T-helper 1 cell treated with Interleukin-12 subunit alpha and Interleukin-12 subunit beta and Interleukin-4 antibody, amounts not matched to agents 30 μg/mL and 1 μg/mL, for 36 hours (primary cell): ENCODE results near the gene GORASP1.

ENCODE experiments used
- H3K27ac Mint-ChIP-seq: one replicate; pipeline ENCODE4 v1.8.0; 2021; ENCODE audit warnings: mild to moderate bottlenecking, mixed read lengths
- H3K27me3 Mint-ChIP-seq: one replicate; pipeline ENCODE4 v1.8.0; 2021; ENCODE audit warnings: low read depth, mixed read lengths
- H3K36me3 Mint-ChIP-seq: one replicate; pipeline ENCODE4 v1.8.0; 2021; ENCODE audit warnings: low read depth, mixed read lengths
- H3K4me1 Mint-ChIP-seq: one replicate; pipeline ENCODE4 v1.8.0; 2021; ENCODE audit warnings: low read depth, mixed read lengths
- H3K4me3 Mint-ChIP-seq: one replicate; pipeline ENCODE4 v1.8.0; 2021; ENCODE audit warnings: mild to moderate bottlenecking, moderate library complexity, mixed read lengths
- H3K9me3 Mint-ChIP-seq: one replicate; pipeline ENCODE4 v1.8.0; 2021; ENCODE audit warnings: mixed read lengths

GORASP1 gene

GRCh38 chr3:39121621-39122020 is 14.2 kb upstream of the GORASP1 start:
- H3K36me3 Mint-ChIP-seq = peaks cover 9% of the 10 kb centered on the region
- H3K4me1 Mint-ChIP-seq = peaks cover 3% of the 10 kb centered on the region
- H3K9me3 Mint-ChIP-seq = no peaks in the 10 kb centered on the region
- H3K27ac Mint-ChIP-seq = no peak overlapping the region
- H3K4me3 Mint-ChIP-seq = no peak overlapping the region
- H3K27me3 Mint-ChIP-seq = peaks cover 19% of the 10 kb centered on the region

- Mint-ChIP-seq H3K36me3 (peaks cover 9% of the 10 kb centered on the region), H3K27me3 (peaks cover 16% of the 10 kb centered on the region), H3K4me3 (no peak overlapping the region), H3K4me1 (no peaks in the 10 kb centered on the region), H3K9me3 (no peaks in the 10 kb centered on the region), H3K27ac (no peak overlapping the region)
These were observed 11.7 kb upstream of the GORASP1 start for GRCh38 chr3:39118931-39119660.

GRCh38 chr3:39118079-39118478 is 10.7 kb upstream of the GORASP1 start:
- Mint-ChIP-seq H3K36me3 (peaks cover 9% of the 10 kb centered on the region), H3K27ac (no peak overlapping the region), H3K4me1 (no peaks in the 10 kb centered on the region), H3K9me3 (no peaks in the 10 kb centered on the region), H3K4me3 (no peak overlapping the region), H3K27me3 (peaks cover 8% of the 10 kb centered on the region)

GRCh38 chr3:39115870-39116269 is 8.4 kb upstream of the GORASP1 start:
- Mint-ChIP-seq H3K4me3 (no peak overlapping the region), H3K36me3 (peaks cover 10% of the 10 kb centered on the region), H3K27me3 (no peaks in the 10 kb centered on the region), H3K9me3 (no peaks in the 10 kb centered on the region), H3K4me1 (no peaks in the 10 kb centered on the region), H3K27ac (no peak overlapping the region)

GRCh38 chr3:39114456-39114855 is 7.0 kb upstream of the GORASP1 start:
- no peak overlapping the region for H3K27ac Mint-ChIP-seq
- peaks cover 10% of the 10 kb centered on the region for H3K36me3 Mint-ChIP-seq
- peaks cover under 1% of the 10 kb centered on the region for H3K4me1 Mint-ChIP-seq

GRCh38 chr3:39113291-39113690 is 5.9 kb upstream of the GORASP1 start:
- Mint-ChIP-seq H3K4me1 (peaks cover 12% of the 10 kb centered on the region), H3K36me3 (peaks cover 12% of the 10 kb centered on the region), H3K4me3 (no peak overlapping the region), H3K27me3 (peaks cover 4% of the 10 kb centered on the region), H3K9me3 (no peaks in the 10 kb centered on the region), H3K27ac (no peak overlapping the region)

More at GRCh38 chr3:39114456-39114855, 7.0 kb upstream of the GORASP1 start:
- no peaks in the 10 kb centered on the region for H3K9me3 Mint-ChIP-seq
- H3K27me3 Mint-ChIP-seq = no peaks in the 10 kb centered on the region
- no peak overlapping the region for H3K4me3 Mint-ChIP-seq

- H3K4me1 Mint-ChIP-seq = peaks cover 18% of the 10 kb centered on the region
- H3K9me3 Mint-ChIP-seq = no peaks in the 10 kb centered on the region
- no peak overlapping the region for H3K4me3 Mint-ChIP-seq
- no peak overlapping the region for H3K27ac Mint-ChIP-seq
- peaks cover 9% of the 10 kb centered on the region for H3K36me3 Mint-ChIP-seq
- H3K27me3 Mint-ChIP-seq = peaks cover 4% of the 10 kb centered on the region
These were observed 5.1 kb upstream of the GORASP1 start for GRCh38 chr3:39112535-39112934.

- Mint-ChIP-seq H3K27ac (no peak overlapping the region), H3K4me3 (no peak overlapping the region), H3K36me3 (peaks cover 9% of the 10 kb centered on the region), H3K4me1 (peaks cover 18% of the 10 kb centered on the region), H3K9me3 (no peaks in the 10 kb centered on the region), H3K27me3 (peaks cover 4% of the 10 kb centered on the region)
These were observed 4.7 kb upstream of the GORASP1 start for GRCh38 chr3:39112113-39112512.

- Mint-ChIP-seq H3K27ac (no peak overlapping the region), H3K4me3 (no peak overlapping the region), H3K4me1 (peaks cover 35% of the 10 kb centered on the region), H3K36me3 (peaks cover 9% of the 10 kb centered on the region), H3K9me3 (no peaks in the 10 kb centered on the region), H3K27me3 (peaks cover 9% of the 10 kb centered on the region)
These were observed 2.7 kb upstream of the GORASP1 start for GRCh38 chr3:39110041-39110639.

- Mint-ChIP-seq H3K4me3 (no peak overlapping the region), H3K36me3 (peaks cover 9% of the 10 kb centered on the region), H3K27ac (peak overlapping the region; percentile 16), H3K27me3 (peaks cover 9% of the 10 kb centered on the region), H3K9me3 (no peaks in the 10 kb centered on the region), H3K4me1 (peaks cover 38% of the 10 kb centered on the region)
These were observed 1.7 kb upstream of the GORASP1 start for GRCh38 chr3:39109086-39109485.

- Mint-ChIP-seq H3K36me3 (peaks cover 9% of the 10 kb centered on the region), H3K27ac (peak overlapping the region; percentile 88), H3K27me3 (peaks cover 9% of the 10 kb centered on the region), H3K9me3 (no peaks in the 10 kb centered on the region), H3K4me1 (peaks cover 42% of the 10 kb centered on the region), H3K4me3 (peak overlapping the region; percentile 94)
These were observed 828 bp upstream of the GORASP1 start for GRCh38 chr3:39108200-39108710.

GRCh38 chr3:39106851-39107387 is 508 bp downstream of the GORASP1 start:
- Mint-ChIP-seq H3K9me3 (no peaks in the 10 kb centered on the region), H3K36me3 (peaks cover 8% of the 10 kb centered on the region), H3K27me3 (peaks cover 9% of the 10 kb centered on the region), H3K4me3 (peak overlapping the region; percentile 84), H3K4me1 (peaks cover 49% of the 10 kb centered on the region), H3K27ac (peak overlapping the region; percentile 65)

GRCh38 chr3:39106281-39106811 is 1.1 kb downstream of the GORASP1 start:
- Mint-ChIP-seq H3K36me3 (peaks cover 8% of the 10 kb centered on the region), H3K27me3 (peaks cover 9% of the 10 kb centered on the region), H3K4me3 (peak overlapping the region; percentile 84), H3K9me3 (no peaks in the 10 kb centered on the region), H3K4me1 (peaks cover 52% of the 10 kb centered on the region), H3K27ac (peak overlapping the region; percentile 65)

GRCh38 chr3:39105687-39106063 is 1.8 kb downstream of the GORASP1 start:
- Mint-ChIP-seq H3K27ac (no peak overlapping the region), H3K4me1 (peaks cover 54% of the 10 kb centered on the region)

More at GRCh38 chr3:39105687-39106063, 1.8 kb downstream of the GORASP1 start:
- Mint-ChIP-seq H3K9me3 (no peaks in the 10 kb centered on the region), H3K4me3 (peak overlapping the region; percentile 84), H3K27me3 (peaks cover 9% of the 10 kb centered on the region), H3K36me3 (peaks cover 8% of the 10 kb centered on the region)
